Mononuclear cell (primary cell): ENCODE data around the gene NEO1. TPM values are rescaled to one million over a fixed set of nuclear protein-coding genes. Genes with fewer than 3 reads are reported as not detected.

ENCODE experiments used
- H3K27me3 ChIP-seq: 2 replicates; pipeline ENCODE4 v1.6.0; 2011; ENCODE audit warnings: low read length, control low read depth; ENCODE audit not compliant: insufficient read depth
- H3K4me1 ChIP-seq: 2 replicates; pipeline ENCODE4 v1.5.1; 2011; ENCODE audit warnings: mild to moderate bottlenecking, low read length, control low read depth; ENCODE audit not compliant: insufficient read depth
- H3K4me3 ChIP-seq: 2 replicates; pipeline ENCODE4 v1.5.1; 2011; ENCODE audit warnings: mild to moderate bottlenecking, low read length, moderate library complexity
- H3K9me3 ChIP-seq: 2 replicates; pipeline ENCODE4 v1.5.1; 2011; ENCODE audit warnings: low read depth, mild to moderate bottlenecking, control low read depth, low read length
- total RNA-seq: library from RNA; depleted of rRNA; stranded (reverse); fragments of >200 nt; gene quantifications from one replicate; pipeline ENCODE4 v1.2.3, GENCODE V29; 2012

The NEO1 gene
- total RNA-seq, 1 donor: 9.6 TPM

DNA sequence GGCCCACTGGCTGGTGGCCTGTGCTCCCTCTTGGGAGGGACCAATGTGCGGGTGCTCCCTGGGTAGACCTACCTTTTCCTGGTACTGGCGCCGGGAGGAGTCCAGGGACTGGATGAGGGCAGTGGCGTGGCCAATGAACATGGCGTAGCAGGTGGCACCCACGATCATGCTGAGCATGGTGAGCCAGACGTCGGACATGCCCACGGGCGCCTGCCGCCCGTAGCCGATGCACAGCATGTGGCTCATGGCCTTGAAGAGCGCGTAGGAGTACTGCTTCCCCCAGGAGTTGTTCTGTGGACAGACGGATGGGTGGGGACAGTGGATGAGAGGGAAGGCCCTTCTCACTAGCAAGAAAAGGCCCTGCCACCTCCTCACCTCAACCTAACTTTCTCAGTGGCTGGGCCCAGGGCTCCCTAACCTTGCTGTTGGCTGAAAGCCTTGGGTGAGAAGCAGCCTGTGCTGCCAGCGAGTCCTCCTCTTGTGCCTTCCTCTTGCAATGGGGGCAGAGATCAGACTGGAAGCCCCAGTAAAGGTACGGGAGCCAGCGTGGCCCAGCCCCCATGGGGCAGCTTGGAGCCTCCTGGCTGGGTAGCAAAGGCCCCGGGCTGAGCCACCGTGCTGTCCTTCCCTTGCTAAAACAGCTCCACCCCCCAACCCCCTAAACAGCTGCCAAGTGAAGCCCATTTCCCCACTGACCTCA, 277.4 kb downstream of the NEO1 start:
- Histone ChIP-seq H3K9me3 (no peaks in the 10 kb centered on the region), H3K27me3 (no peaks in the 10 kb centered on the region), H3K4me3 (no peak overlapping the region), H3K4me1 (no peaks in the 10 kb centered on the region)

DNA sequence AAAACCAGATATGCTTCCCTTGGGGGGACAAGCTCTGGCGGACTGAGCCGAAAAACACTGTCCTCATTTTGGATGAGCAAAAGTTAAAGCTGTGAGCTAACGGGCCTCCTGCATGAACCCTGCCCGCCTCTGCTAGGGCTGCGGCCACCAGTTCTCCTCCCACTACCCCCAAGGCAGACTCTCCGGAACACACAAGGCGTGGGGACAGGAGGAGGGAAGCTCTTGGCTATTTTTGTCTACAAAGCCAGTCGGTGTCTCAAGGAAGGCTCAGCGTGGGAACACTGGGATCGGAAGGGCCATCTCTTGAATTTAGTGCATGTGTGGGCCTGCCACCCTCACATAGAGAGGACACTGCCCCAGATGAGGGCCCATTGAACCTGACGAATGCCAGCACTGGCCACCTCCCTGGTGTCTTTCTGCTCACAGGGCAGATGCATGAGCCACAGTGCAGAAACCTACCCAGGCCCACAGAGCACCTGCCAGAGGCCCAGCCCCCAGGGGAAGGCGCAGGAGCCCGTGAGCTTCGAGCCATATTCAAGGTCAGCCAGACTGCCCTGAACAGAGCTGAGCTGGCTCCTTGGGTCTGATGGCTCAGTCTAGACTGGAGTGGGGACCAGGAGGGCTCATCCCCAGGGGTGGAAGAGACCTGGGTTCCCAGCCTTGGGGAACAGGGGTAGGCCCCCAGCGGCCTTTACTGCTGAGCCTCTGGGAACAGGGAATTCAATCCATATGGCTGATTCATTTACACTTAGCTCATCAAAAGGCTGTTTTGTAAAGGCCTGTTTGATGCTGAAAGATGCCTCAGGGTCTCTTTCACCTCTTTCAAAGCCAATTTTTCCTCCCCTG, 278.2 kb downstream of the NEO1 start:
- no peaks in the 10 kb centered on the region for H3K27me3 ChIP-seq
- H3K9me3 ChIP-seq: no peaks in the 10 kb centered on the region
- no peak overlapping the region for H3K4me3 ChIP-seq
- no peaks in the 10 kb centered on the region for H3K4me1 ChIP-seq

DNA sequence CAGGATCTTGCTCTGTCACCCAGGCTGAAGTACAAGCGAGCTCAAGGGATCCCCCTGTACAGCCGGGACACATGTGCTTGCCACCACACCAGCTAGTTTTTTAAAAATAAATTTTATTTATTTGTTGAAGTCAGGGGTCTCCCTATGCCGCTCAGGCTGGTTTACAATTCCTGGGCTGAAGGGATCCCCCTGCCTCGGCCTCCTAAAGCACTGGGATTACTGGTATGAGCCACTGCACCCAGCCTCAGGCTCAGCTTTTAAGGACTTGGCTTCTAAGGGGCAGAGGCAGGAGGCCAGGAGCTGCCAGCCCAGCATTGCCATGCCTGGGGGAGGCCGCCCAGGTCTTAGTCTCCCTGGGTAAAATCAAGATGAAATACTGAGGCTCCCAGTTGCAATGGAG, 279.2 kb downstream of the NEO1 start:
- Histone ChIP-seq H3K9me3 (no peaks in the 10 kb centered on the region), H3K27me3 (no peaks in the 10 kb centered on the region), H3K4me1 (no peaks in the 10 kb centered on the region), H3K4me3 (no peak overlapping the region)

DNA sequence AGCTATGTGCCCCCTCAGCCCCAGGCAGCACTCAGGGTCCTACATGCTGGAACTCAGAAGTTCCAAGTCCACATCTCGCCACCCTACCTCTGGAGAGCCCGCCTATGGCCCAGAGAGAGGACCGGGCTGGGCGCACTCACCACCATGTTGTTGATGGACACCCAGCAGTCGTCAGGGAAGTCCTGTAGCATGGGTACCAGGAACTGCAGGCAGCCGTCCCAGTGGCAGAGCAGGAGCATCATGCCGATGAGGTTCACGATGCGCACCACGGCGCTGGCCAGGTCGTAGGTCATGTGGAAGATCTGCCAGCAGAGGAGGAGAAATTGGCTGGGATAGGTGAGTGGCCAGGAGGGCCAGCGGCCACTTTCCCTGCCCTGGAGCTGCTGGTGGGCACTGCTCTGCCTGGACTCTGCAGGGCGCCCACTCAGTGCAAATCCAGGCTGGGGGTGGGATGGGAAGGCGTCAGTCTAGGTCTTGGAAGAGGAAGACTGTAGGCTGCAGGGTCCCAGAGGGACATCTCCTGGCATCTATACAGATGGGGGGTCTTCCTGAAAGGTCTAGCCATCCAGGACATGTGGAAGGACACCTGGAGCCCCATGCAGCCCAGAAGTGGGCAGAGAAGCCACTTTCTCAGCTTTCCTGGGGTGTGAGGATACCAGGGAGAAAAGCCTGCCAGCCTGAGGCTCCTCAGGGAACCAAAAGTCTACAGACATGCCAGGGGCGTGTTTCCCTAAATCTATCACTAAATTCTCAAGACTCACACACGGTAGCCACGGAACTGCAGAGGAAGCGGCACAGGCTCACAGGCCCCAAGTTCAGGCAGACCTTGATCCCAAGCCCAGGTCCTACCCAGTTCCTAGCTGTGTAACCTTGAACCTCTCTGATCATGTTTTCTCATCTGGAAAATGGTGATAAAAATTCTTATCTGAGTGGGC, 280.0 kb downstream of the NEO1 start:
- no peaks in the 10 kb centered on the region for H3K4me1 ChIP-seq
- no peak overlapping the region for H3K4me3 ChIP-seq
- H3K27me3 ChIP-seq: no peaks in the 10 kb centered on the region
- H3K9me3 ChIP-seq: no peaks in the 10 kb centered on the region

DNA sequence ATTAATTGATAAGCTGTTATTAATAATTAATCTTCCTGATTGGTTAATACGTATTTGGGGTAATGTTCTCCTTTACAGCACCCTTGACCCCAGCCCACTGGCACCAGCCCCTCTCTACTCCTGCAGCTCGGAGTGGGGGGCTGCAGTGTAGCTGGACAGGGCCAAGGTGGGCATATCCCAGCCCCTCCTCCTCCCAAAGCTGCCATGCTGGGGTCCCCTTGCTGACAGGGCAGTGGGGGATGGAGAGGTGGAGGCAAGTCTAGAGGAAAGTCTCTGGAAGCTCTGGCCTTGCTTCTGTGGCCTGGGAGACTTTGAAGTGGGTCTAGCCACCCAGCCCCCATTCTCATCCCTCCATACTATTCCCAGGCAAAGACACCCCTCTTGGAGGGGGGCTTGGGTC, 280.7 kb downstream of the NEO1 start:
- Histone ChIP-seq H3K4me3 (no peak overlapping the region), H3K27me3 (no peaks in the 10 kb centered on the region), H3K4me1 (no peaks in the 10 kb centered on the region), H3K9me3 (no peaks in the 10 kb centered on the region)

DNA sequence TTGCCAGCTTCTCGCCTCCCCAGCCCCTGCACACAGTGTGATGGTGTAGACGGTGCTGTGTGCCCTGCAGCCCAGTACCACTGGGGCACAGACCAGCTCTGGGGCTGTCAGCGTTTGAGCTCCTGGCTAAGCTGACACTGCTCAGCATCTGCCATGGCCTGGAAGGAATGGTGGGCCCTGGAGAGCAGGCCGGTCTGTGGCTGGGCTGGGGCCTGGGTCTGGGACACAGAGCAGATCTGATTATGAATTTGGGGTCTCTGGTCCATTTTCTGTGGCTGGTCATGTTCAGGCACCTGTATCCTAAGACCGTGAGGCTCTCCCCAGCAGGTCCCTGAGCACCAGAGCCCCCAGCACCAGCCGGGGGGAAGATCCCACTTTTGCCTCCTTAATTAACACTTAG, 281.8 kb downstream of the NEO1 start:
- H3K4me1 ChIP-seq: no peaks in the 10 kb centered on the region
- H3K9me3 ChIP-seq: no peaks in the 10 kb centered on the region

DNA sequence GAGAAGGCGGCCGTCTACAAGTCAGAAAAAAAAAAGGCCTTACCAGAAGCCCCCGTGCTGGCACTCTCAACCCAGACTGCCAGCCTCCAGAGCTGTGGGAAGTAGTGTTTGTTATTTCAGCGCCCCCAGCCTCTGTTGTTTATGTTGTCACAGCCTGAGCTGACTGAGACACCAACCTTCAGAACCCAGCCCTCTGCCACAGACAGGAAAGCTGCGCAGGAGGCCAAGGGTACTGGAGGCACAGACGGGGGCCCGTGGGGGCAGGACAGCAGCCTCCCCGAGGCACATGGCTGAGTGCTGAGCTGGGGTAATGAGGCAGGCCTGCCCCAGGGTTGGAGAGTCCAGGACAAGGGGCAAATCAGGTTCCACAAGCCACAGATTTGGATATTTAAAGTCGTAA, 282.8 kb downstream of the NEO1 start:
- Histone ChIP-seq H3K9me3 (no peaks in the 10 kb centered on the region), H3K27me3 (no peaks in the 10 kb centered on the region), H3K4me3 (no peak overlapping the region), H3K4me1 (no peaks in the 10 kb centered on the region)

More for the DNA sequence above, 281.8 kb downstream of the NEO1 start:
- Histone ChIP-seq H3K27me3 (no peaks in the 10 kb centered on the region), H3K4me3 (no peak overlapping the region)

GRCh38 chr15:73335471-73335870, 283.2 kb downstream of the NEO1 start:
- Histone ChIP-seq H3K9me3 (no peaks in the 10 kb centered on the region), H3K4me3 (no peak overlapping the region), H3K27me3 (no peaks in the 10 kb centered on the region), H3K4me1 (no peaks in the 10 kb centered on the region)

GRCh38 chr15:73336756-73337155, 284.5 kb downstream of the NEO1 start:
- Histone ChIP-seq H3K27me3 (no peaks in the 10 kb centered on the region), H3K9me3 (no peaks in the 10 kb centered on the region), H3K4me1 (no peaks in the 10 kb centered on the region), H3K4me3 (no peak overlapping the region)

DNA sequence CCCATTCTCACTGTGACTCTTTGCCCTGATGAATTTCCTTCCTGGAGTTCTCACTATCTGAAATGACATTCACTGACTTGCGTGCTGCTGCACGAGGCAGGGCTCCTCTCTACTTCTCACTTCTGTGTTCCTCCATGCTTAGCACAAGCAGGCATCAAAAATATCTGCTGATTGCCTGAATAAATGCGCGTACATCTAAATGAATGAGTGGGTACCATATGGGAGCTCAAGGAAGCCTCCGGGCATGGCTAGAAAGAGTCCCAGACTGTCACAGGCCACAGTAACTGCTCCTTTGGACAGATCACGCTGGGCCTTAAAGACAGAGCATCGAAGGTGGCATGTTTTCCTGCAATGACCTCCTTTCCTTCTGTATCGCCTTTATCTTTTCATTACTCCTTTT, 284.9 kb downstream of the NEO1 start:
- no peaks in the 10 kb centered on the region for H3K9me3 ChIP-seq
- no peaks in the 10 kb centered on the region for H3K27me3 ChIP-seq
- no peaks in the 10 kb centered on the region for H3K4me1 ChIP-seq
- no peak overlapping the region for H3K4me3 ChIP-seq

DNA sequence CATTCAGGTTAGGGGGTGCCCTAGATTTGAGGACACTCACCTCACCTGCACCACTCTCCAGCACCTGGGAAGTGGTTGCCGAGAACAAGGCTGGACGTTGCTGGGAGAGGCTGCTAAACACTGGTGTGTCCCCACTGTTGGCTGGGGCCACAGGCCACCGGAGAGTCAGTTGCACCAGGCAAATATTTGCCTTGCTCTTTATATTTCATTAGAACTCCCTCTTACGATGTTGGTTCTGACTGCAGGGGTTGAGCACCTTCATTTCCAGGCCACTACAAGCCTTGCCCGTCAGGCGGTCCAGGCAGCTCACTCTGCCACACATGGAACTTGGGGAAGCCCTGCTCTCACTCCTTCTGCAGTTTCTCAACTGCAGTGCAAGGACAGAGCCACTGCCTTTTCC, 285.8 kb downstream of the NEO1 start:
- H3K4me1 ChIP-seq: no peaks in the 10 kb centered on the region
- H3K4me3 ChIP-seq: no peak overlapping the region
- H3K27me3 ChIP-seq: no peaks in the 10 kb centered on the region
- no peaks in the 10 kb centered on the region for H3K9me3 ChIP-seq

GRCh38 chr15:73338606-73339374, 286.5 kb downstream of the NEO1 start:
- H3K4me3 ChIP-seq: no peak overlapping the region
- no peaks in the 10 kb centered on the region for H3K4me1 ChIP-seq
- no peaks in the 10 kb centered on the region for H3K27me3 ChIP-seq
- no peaks in the 10 kb centered on the region for H3K9me3 ChIP-seq

DNA sequence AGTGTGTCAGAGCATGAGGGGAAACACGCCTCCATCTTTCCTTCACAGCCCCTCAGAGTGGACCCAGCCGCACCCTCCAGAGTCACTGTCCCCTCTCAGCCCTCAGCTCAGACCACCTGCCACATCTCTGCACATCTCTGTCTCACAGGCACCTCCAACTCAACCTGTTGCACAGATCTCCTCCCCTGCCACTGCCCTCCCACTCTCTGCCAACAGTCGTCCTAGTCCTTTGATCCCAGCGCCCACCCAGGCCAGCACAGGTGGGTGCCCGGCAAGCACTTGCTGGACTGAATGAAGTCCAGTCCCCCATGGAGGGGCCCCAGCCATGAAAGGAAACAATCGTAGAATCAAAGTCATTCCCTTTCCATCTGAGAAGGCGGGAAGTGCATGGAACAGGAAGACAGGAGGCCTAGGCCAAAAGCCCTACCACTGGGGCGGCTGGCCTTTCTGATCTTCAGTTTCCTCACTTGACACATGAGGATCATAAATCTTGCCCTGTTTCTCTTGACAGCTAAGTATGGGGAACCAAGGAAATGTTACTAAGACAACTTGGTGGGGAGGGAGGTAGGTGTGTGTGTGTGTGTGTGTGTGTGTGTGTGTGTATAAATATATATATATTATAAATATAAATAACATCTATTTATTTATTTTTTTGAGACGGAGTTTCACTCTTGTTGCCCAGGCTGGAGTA, 288.4 kb downstream of the NEO1 start:
- Histone ChIP-seq H3K27me3 (no peaks in the 10 kb centered on the region), H3K4me1 (no peaks in the 10 kb centered on the region), H3K9me3 (no peaks in the 10 kb centered on the region), H3K4me3 (no peak overlapping the region)
